HTERT RPE-1 (cell line): ENCODE data around the gene METTL24.

Experiments used
- in situ Hi-C: fragments of 300-500 bp; cut with MboI; formaldehyde crosslinking; loops from 4 replicates; pipeline ENCODE4 v1.14.3; 2020; ENCODE audit warnings: low sequenced_read_pairs

Gene METTL24

GRCh38 chr6:110211753-110212152, 146.4 kb downstream of the METTL24 start:
- in situ Hi-C loops, result no loop called here

GRCh38 chr6:110207652-110208051, 150.5 kb downstream of the METTL24 start:
- in situ Hi-C loops, result no loop called here

- in situ Hi-C loops, result no loop called here
These were observed 156.8 kb downstream of the METTL24 start for GRCh38 chr6:110201151-110201884.

- in situ Hi-C loops, result no loop called here
These were observed 159.6 kb downstream of the METTL24 start for GRCh38 chr6:110198561-110198960.

GRCh38 chr6:110196874-110197273, 161.3 kb downstream of the METTL24 start:
- in situ Hi-C loops, result no loop called here

- in situ Hi-C loops, result no loop called here
These were observed 162.5 kb downstream of the METTL24 start for GRCh38 chr6:110195639-110196038.
